GM20000 (cell line): ENCODE results near the gene PKD1L1.
A peak's percentile ranks its signal among the peaks of the same experiment; 100 is the strongest.

Source experiments
- DNase-seq: peaks from one replicate; pipeline ENCODE4 v3.0.0; 2012; ENCODE audit warnings: low spot score
- TF ChIP-seq, protein P1 (sequence below): IDR thresholded peaks from 2 replicates; pipeline ENCODE4 v1.5.1; 2012; ENCODE audit warnings: mild to moderate bottlenecking, control low read depth; ENCODE audit errors: extremely low read depth, missing control alignments

The PKD1L1 gene

GRCh38 chr7:47743965-47744591 is 204.2 kb downstream of the PKD1L1 start:
- TF ChIP-seq, protein P1, sequence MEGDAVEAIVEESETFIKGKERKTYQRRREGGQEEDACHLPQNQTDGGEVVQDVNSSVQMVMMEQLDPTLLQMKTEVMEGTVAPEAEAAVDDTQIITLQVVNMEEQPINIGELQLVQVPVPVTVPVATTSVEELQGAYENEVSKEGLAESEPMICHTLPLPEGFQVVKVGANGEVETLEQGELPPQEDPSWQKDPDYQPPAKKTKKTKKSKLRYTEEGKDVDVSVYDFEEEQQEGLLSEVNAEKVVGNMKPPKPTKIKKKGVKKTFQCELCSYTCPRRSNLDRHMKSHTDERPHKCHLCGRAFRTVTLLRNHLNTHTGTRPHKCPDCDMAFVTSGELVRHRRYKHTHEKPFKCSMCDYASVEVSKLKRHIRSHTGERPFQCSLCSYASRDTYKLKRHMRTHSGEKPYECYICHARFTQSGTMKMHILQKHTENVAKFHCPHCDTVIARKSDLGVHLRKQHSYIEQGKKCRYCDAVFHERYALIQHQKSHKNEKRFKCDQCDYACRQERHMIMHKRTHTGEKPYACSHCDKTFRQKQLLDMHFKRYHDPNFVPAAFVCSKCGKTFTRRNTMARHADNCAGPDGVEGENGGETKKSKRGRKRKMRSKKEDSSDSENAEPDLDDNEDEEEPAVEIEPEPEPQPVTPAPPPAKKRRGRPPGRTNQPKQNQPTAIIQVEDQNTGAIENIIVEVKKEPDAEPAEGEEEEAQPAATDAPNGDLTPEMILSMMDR, result no peak
- no peak for DNase-seq

GRCh38 chr7:47741984-47742383 is 206.3 kb downstream of the PKD1L1 start:
- no peak for DNase-seq
- TF ChIP-seq, protein P1, result no peak

GRCh38 chr7:47739891-47740290 is 208.4 kb downstream of the PKD1L1 start:
- TF ChIP-seq, protein P1, result no peak
- DNase-seq, result no peak

DNA sequence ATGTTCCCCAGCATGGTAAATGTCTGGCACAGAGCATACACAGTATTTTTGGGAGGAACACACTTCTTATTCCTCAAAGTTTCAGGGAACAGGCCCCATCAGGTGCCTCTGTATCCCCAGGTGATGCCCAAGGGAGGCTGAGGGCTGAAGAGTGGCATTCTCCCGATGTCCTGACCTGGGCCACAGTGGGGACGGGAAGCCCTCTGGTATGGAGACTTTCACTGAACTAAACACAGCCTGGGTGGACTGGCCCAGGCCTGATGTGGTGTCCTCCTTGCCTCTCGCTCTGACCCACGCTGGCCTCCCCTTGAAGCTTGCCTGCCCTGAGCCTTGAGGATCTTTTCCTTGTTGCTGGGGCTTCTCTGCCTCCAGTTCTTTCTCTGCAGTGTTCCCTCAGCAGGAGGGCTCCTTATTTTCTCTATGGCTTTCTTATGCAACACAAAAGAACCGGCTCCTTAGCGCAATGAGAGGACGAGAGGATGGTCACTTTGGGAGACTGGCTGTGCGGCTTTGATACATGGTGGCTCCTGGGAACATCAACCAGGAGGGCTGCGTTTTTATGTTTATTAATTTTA is 208.9 kb downstream of the PKD1L1 start:
- TF ChIP-seq, protein P1, result no peak
- DNase-seq, result no peak

DNA sequence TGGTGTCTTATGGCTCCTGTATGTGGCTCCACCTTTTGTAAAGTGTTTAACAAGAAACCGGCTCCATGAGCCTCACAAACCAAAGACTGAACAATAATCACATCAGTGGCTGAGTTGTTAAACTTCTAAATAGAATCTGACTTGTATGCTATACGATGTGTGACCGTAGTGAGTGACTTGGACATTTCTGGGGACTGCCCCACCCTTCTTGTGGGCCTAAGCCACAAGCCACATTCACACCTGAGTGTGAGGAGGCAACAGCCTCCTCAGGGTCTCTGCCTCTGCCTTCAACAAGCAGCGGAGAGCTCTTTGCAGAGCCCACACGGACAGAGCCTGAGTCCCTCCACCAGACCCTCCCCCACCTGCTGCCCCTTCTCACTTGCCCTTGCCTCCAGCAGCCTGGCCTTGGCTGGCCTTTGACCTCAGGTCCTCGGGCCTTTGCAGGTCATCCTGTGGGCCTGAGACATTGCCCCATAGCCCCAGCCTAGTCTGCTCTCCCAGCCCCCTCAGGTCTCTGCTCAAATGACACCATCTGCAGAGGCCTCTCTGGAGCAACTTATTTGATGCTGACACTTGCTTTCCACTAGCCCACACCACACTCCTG is 209.6 kb downstream of the PKD1L1 start:
- TF ChIP-seq, protein P1, result no peak

GRCh38 chr7:47737601-47738000 is 210.7 kb downstream of the PKD1L1 start:
- TF ChIP-seq, protein P1, result no peak
- no peak for DNase-seq

More for the DNA sequence above, 209.6 kb downstream of the PKD1L1 start:
- DNase-seq, result peak; percentile 28
